Caco-2 (cell line): ENCODE results near the gene THUMPD2. TPM values are rescaled to one million over a fixed set of nuclear protein-coding genes. Genes with fewer than 3 reads are reported as not detected.

Source experiments
- BruUV-seq: library from RNA; stranded (reverse); fragments of 400-500 nt; replicated peaks from 2 replicates; lab custom pipeline; 2021; lab: Mats Ljungman, UMichigan
- CTCF ChIA-PET: fragments of 300-600 bp; sonication (Branson Sonifier 250); formaldehyde crosslinking; loops from one replicate; lab custom pipeline; 2022; ENCODE audit warnings: antibody characterized with exemption; lab: Charles Lee
- POLR2A ChIA-PET: fragments of 300-600 bp; sonication (Branson Sonifier 250); formaldehyde crosslinking; loops from one replicate; lab custom pipeline; 2022; ENCODE audit warnings: antibody characterized with exemption; lab: Charles Lee
- DNase-seq, 2 experiments: peaks; one replicate each; pipeline versions ENCODE4 v3.0.0 to v3.0.0-alpha.2; 2020 to 2022
- H3K27me3 ChIP-seq: replicated peaks from 2 replicates; pipeline ENCODE4 v1.6.0; 2011; ENCODE audit warnings: low read length; ENCODE audit not compliant: control insufficient read depth, insufficient read depth
- H3K36me3 ChIP-seq: 2 replicates; pipeline ENCODE4 v1.5.1; 2011; ENCODE audit warnings: low read length; ENCODE audit not compliant: control insufficient read depth, insufficient read depth
- H3K4me1 ChIP-seq: fragments of 250-450 bp; sonication (Bioruptor Pico); 2 replicates; pipeline ENCODE4 v1.5.1; 2020; ENCODE audit warnings: mild to moderate bottlenecking
- H3K4me3 ChIP-seq: 2 replicates; pipeline ENCODE4 v1.5.1; 2011; ENCODE audit warnings: low read depth, mild to moderate bottlenecking, control low read depth, low read length
- H3K9me3 ChIP-seq: fragments of 250-450 bp; sonication (Bioruptor Pico); 2 replicates; pipeline ENCODE4 v1.5.1; 2020; ENCODE audit warnings: mild to moderate bottlenecking, moderate library complexity
- H3K27ac Mint-ChIP-seq: one replicate; pipeline ENCODE4 v1.8.0; 2022; ENCODE audit warnings: mixed read lengths; ENCODE audit not compliant: unreplicated experiment
- H3K27me3 Mint-ChIP-seq: one replicate; pipeline ENCODE4 v1.8.0; 2022; ENCODE audit warnings: mixed read lengths; ENCODE audit not compliant: insufficient read depth, unreplicated experiment
- H3K36me3 Mint-ChIP-seq: one replicate; pipeline ENCODE4 v1.8.0; 2022; ENCODE audit warnings: mild to moderate bottlenecking, mixed read lengths; ENCODE audit not compliant: insufficient read depth, unreplicated experiment
- H3K4me1 Mint-ChIP-seq: one replicate; pipeline ENCODE4 v1.8.0; 2022; ENCODE audit warnings: low read depth, mixed read lengths; ENCODE audit not compliant: unreplicated experiment
- H3K4me3 Mint-ChIP-seq: one replicate; pipeline ENCODE4 v1.8.0; 2022; ENCODE audit warnings: mild to moderate bottlenecking, moderate library complexity, mixed read lengths; ENCODE audit not compliant: unreplicated experiment
- H3K9me3 Mint-ChIP-seq: one replicate; pipeline ENCODE4 v1.8.0; 2022; ENCODE audit warnings: mixed read lengths; ENCODE audit not compliant: unreplicated experiment
- intact Hi-C: fragments of 100-400 bp; cut with micrococcal nuclease; formaldehyde crosslinking; loops from one replicate; pipeline ENCODE4 v1.10.0; 2022; ENCODE audit not compliant: unreplicated experiment
- total RNA-seq: library from RNA; stranded (reverse); gene quantifications from 2 replicates; pipeline ENCODE4 v1.2.3, GENCODE V29; 2022
- TF ChIP-seq, protein P1 (sequence below), 2 experiments: fragments of 200-600 bp in 1 of 2; IDR thresholded peaks; 1 replicate in 1 of 2; 2 replicates in 1 of 2; pipeline versions ENCODE4 v1.5.1 to v1.8.0; 2011 to 2022; ENCODE audit warnings: antibody characterized with exemption in 1 of 2, control low read depth in 1 of 2, inconsistent platforms in 1 of 2, low read depth in 1 of 2, low read length in 1 of 2, mild to moderate bottlenecking in 1 of 2, moderate library complexity in 1 of 2; ENCODE audit not compliant: insufficient read depth in 1 of 2, severe bottlenecking in 1 of 2, unreplicated experiment in 1 of 2

The THUMPD2 gene
- total RNA-seq, 1 experiment from 2014 or later, result 13.8 TPM

DNA sequence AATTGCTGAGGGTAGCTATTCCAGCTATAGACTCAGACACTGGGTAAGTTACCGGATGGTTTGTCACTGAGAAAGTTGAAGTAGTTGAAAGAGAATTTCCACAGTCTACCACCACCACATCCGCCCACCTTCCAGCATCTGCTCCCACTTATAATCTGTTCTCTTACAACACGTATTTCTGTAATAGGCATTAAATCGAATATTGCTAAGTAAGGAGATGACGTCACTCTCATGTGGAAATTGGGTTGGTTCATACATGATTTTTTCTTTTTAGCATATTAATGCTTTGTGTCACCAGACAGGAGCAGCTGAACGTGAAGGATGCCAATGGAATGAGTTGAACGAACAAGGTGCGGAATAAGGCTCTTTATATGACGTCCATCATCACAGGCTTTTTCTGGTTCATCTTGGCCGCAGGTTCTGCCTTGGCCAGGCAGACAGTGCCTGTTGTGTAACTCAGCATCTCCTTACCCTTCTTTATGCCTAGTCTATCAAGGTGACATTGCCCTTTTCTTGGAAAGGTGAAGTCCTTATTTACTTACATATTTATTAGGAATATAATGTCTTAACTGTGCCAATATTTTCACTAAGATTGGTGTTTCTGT, 45.9 kb downstream of the THUMPD2 start:
- ChIA-PET POLR2A (no interaction called here), CTCF (no interaction called here)
- Histone ChIP-seq H3K4me3 (no peak overlapping the region), H3K27me3 (no peaks in the 10 kb centered on the region), H3K4me1 (no peaks in the 10 kb centered on the region), H3K36me3 (peaks cover 2% of the 10 kb centered on the region), H3K9me3 (no peaks in the 10 kb centered on the region)
- Mint-ChIP-seq H3K9me3 (no peaks in the 10 kb centered on the region), H3K36me3 (peaks cover 27% of the 10 kb centered on the region), H3K27ac (no peak overlapping the region), H3K4me3 (no peak overlapping the region), H3K4me1 (no peaks in the 10 kb centered on the region), H3K27me3 (no peaks in the 10 kb centered on the region)
- intact Hi-C loops, result no loop called here
- no peak for DNase-seq
- TF ChIP-seq, protein P1, sequence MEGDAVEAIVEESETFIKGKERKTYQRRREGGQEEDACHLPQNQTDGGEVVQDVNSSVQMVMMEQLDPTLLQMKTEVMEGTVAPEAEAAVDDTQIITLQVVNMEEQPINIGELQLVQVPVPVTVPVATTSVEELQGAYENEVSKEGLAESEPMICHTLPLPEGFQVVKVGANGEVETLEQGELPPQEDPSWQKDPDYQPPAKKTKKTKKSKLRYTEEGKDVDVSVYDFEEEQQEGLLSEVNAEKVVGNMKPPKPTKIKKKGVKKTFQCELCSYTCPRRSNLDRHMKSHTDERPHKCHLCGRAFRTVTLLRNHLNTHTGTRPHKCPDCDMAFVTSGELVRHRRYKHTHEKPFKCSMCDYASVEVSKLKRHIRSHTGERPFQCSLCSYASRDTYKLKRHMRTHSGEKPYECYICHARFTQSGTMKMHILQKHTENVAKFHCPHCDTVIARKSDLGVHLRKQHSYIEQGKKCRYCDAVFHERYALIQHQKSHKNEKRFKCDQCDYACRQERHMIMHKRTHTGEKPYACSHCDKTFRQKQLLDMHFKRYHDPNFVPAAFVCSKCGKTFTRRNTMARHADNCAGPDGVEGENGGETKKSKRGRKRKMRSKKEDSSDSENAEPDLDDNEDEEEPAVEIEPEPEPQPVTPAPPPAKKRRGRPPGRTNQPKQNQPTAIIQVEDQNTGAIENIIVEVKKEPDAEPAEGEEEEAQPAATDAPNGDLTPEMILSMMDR (IDR thresholded peaks at IDR 0.05; ENCODE audit: insufficient read depth in 1 of 2, low read depth in 1 of 2, low read length in 1 of 2, severe bottlenecking in 1 of 2, unreplicated experiment in 1 of 2), result no peak
- no TSS peak for BruUV-seq

DNA sequence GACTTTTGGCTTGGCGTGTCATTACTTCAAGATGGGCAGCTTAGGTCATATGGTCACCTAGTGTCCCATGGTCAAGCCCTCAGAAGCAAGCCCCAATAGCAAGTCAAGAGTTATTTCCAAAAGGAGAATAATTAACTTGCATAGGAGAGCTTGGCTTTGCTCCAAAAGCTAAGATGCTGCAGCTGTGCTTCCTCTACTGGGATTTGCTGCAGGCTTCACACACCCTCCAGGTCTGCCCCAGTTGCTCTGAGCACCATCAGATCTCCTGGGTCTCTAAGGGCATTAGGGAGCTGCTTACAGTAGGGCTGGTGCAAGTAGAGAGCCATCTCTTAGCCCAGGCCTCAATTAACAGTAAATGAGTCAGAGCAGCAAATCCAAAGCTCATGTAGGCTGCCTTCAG, 46.6 kb downstream of the THUMPD2 start:
- H3K9me3 ChIP-seq, result no peaks in the 10 kb centered on the region
- no peaks in the 10 kb centered on the region for H3K27me3 Mint-ChIP-seq
- TF ChIP-seq, protein P1 (IDR thresholded peaks at IDR 0.05; ENCODE audit: insufficient read depth in 1 of 2, low read depth in 1 of 2, low read length in 1 of 2, severe bottlenecking in 1 of 2, unreplicated experiment in 1 of 2), result no peak
- no peaks in the 10 kb centered on the region for H3K4me1 ChIP-seq
- intact Hi-C loops, result no loop called here
- DNase-seq, result no peak
- H3K9me3 Mint-ChIP-seq, result no peaks in the 10 kb centered on the region
- no peaks in the 10 kb centered on the region for H3K4me1 Mint-ChIP-seq
- ChIA-PET CTCF (interaction anchor here (1.4 kb wide), 1 partner anchor 139 kb away, joined by 3 read pairs; no protein-coding TSS in a partner anchor), POLR2A (no interaction called here)
- H3K36me3 Mint-ChIP-seq, result peaks cover 23% of the 10 kb centered on the region
- H3K4me3 Mint-ChIP-seq, result no peak overlapping the region
- no peaks in the 10 kb centered on the region for H3K27me3 ChIP-seq
- peaks cover 2% of the 10 kb centered on the region for H3K36me3 ChIP-seq
- H3K27ac Mint-ChIP-seq, result no peak overlapping the region
- H3K4me3 ChIP-seq, result no peak overlapping the region
- BruUV-seq, result no TSS peak

DNA sequence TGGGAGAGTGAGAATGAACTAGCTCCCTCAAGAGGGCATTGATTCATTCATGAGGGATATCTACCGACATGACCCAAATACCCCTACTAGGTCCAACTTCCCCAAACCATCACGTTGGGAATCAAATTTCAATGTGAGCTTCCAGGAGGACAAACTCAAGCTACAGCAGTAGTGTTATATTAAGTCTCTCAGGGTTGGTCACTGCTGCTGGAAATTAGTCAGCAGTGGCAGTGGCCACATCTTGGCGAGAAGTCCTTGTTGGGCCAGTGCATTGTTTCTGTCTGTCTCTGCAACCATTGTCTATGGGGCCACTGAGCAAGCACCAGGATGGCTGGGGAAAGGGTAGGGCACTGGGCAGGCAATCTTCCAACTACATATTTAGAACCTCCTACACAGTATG, 47.5 kb downstream of the THUMPD2 start:
- ChIA-PET CTCF (interaction anchor here (1.4 kb wide), 2 partner anchors 138 kb away, joined by 3 to 13 read pairs; no protein-coding TSS in a partner anchor), POLR2A (no interaction called here)
- Mint-ChIP-seq H3K27me3 (no peaks in the 10 kb centered on the region), H3K36me3 (peaks cover 21% of the 10 kb centered on the region), H3K27ac (no peak overlapping the region), H3K4me1 (peaks cover under 1% of the 10 kb centered on the region), H3K9me3 (no peaks in the 10 kb centered on the region), H3K4me3 (no peak overlapping the region)
- no peak for DNase-seq
- intact Hi-C loops, result no loop called here
- H3K27me3 ChIP-seq, result no peaks in the 10 kb centered on the region
- no TSS peak for BruUV-seq
- H3K4me1 ChIP-seq, result peaks cover under 1% of the 10 kb centered on the region; the same call in 1 of the 2 replicates
- peaks cover 2% of the 10 kb centered on the region for H3K36me3 ChIP-seq
- no peak overlapping the region for H3K4me3 ChIP-seq
- TF ChIP-seq, protein P1 (IDR thresholded peaks at IDR 0.05; ENCODE audit: insufficient read depth in 1 of 2, low read depth in 1 of 2, low read length in 1 of 2, severe bottlenecking in 1 of 2, unreplicated experiment in 1 of 2), result no peak
- no peaks in the 10 kb centered on the region for H3K9me3 ChIP-seq
